Epithelial cell of proximal tubule (primary cell): Measurements from ENCODE around the gene AKIP1. TPM values are rescaled to one million over a fixed set of nuclear protein-coding genes. Genes with fewer than 3 reads are reported as not detected.
A peak's percentile ranks its signal among the peaks of the same experiment; 100 is the strongest.

Source experiments
- DNase-seq: peaks from one replicate; pipeline ENCODE4 v3.0.0-alpha.2; 2011; ENCODE audit warnings: low read depth
- H3K4me3 ChIP-seq: 2 replicates; pipeline ENCODE4 v1.5.1; 2011; ENCODE audit warnings: low read depth, mild to moderate bottlenecking, low read length
- total RNA-seq: library from RNA; depleted of rRNA; stranded (reverse); fragments of >200 nt; gene quantifications from 2 replicates; pipeline ENCODE4 v1.2.3, GENCODE V29; 2015
- TF ChIP-seq, protein P1 (sequence below): conservative IDR thresholded peaks from 2 replicates; pipeline ENCODE4 v1.5.1; 2012; ENCODE audit warnings: low read depth, mild to moderate bottlenecking, low read length

Gene AKIP1
- total RNA-seq, 1 donor from 2014 or later, result 49.6 TPM

GRCh38 chr11:8917157-8917825 lies 6.3 kb downstream of the AKIP1 start:
- H3K4me3 ChIP-seq, result no peak overlapping the region
- TF ChIP-seq, protein P1, sequence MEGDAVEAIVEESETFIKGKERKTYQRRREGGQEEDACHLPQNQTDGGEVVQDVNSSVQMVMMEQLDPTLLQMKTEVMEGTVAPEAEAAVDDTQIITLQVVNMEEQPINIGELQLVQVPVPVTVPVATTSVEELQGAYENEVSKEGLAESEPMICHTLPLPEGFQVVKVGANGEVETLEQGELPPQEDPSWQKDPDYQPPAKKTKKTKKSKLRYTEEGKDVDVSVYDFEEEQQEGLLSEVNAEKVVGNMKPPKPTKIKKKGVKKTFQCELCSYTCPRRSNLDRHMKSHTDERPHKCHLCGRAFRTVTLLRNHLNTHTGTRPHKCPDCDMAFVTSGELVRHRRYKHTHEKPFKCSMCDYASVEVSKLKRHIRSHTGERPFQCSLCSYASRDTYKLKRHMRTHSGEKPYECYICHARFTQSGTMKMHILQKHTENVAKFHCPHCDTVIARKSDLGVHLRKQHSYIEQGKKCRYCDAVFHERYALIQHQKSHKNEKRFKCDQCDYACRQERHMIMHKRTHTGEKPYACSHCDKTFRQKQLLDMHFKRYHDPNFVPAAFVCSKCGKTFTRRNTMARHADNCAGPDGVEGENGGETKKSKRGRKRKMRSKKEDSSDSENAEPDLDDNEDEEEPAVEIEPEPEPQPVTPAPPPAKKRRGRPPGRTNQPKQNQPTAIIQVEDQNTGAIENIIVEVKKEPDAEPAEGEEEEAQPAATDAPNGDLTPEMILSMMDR, result no peak
- peak; percentile 45 for DNase-seq

DNA sequence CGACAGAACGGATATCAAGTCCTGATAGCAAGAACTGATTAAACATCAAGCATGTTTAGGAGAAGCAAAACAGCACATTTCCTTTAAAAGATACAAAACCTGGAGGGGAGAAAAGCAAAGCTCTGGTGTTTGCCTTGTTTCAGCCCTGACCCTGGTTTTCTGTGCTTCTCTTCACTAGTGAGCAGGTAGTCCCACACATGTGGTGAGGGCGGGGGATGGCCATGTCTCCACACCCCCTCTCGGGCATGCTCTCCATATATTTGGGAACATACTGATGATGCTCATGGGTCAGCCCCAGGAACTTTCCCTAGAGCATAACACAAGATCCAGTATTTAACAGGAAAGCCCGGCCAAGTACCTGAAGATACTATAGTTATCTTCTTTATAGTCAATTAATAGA lies 11.7 kb downstream of the AKIP1 start:
- TF ChIP-seq, protein P1, result no peak
- no peak for DNase-seq
- no peak overlapping the region for H3K4me3 ChIP-seq

GRCh38 chr11:8925711-8926110 lies 14.7 kb downstream of the AKIP1 start:
- TF ChIP-seq, protein P1, result no peak
- no peak for DNase-seq
- H3K4me3 ChIP-seq, result no peak overlapping the region

DNA sequence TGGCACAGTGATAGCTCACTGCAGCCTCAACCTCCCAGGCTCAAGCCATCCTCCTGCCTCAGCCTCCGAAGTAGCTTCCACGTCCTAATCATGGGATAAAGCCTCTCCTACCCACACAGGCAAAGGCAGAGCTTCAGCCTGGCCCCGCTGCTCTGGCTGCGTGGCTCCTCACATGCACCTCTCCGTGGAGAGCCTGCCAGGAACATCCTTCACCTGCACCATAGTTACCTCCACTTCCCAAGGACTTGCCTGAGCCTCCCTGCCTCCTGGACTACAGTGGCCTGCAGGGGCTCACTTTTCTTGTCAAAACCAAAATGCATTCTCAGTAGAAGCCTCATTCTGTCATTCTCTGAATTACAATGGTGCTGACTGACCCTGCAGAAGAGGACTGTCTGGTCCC lies 15.2 kb downstream of the AKIP1 start:
- TF ChIP-seq, protein P1, result no peak
- H3K4me3 ChIP-seq, result no peak overlapping the region
- DNase-seq, result no peak

DNA sequence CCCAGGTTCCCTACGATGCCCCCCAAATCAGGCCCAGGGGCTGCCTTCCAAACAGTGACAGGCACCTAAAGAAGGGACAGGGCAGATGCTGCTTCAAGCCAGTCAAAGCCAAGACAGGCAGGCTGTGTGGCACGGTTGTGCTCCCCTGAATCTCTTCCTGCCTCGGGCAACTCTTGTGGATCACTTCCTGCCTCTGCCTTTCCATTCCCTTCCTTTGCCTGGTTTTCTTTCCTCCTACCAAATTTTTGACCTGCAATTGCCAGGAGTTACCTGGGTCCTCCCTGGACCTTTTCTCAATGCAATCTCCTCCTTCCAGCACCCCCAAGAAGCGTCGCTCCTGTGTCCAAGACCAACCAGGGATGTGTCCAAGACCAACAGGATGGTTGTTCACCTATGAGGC lies 16.2 kb downstream of the AKIP1 start:
- no peak for DNase-seq
- TF ChIP-seq, protein P1, result no peak
- H3K4me3 ChIP-seq, result no peak overlapping the region

- H3K4me3 ChIP-seq, result no peak overlapping the region
- TF ChIP-seq, protein P1, result no peak
- no peak for DNase-seq
These were observed 17.2 kb downstream of the AKIP1 start for GRCh38 chr11:8928205-8928604.

GRCh38 chr11:8928981-8929615 lies 18.1 kb downstream of the AKIP1 start:
- DNase-seq, result no peak
- TF ChIP-seq, protein P1, result no peak
- no peak overlapping the region for H3K4me3 ChIP-seq
